HL-60/S4 treated with retinoic acid at 250 ng/mL for 4 days and 3 days (cell line): ENCODE measurements around the gene CYP4F11.
"Not testable (repeated sequence)": the region's sequence is repeated elsewhere in the genome, so short reads cannot be mapped to it uniquely, and the experiment has no call there.

Experiments
- in situ Hi-C: fragments of 300-500 bp; cut with MboI; formaldehyde crosslinking; loops from 2 replicates; pipeline ENCODE4 v1.7.0; 2022; ENCODE audit warnings: low sequenced_read_pairs

The CYP4F11 gene

GRCh38 chr19:15885167-15885566 lies 49.2 kb downstream of the CYP4F11 start:
- in situ Hi-C loops: no loop called here

DNA sequence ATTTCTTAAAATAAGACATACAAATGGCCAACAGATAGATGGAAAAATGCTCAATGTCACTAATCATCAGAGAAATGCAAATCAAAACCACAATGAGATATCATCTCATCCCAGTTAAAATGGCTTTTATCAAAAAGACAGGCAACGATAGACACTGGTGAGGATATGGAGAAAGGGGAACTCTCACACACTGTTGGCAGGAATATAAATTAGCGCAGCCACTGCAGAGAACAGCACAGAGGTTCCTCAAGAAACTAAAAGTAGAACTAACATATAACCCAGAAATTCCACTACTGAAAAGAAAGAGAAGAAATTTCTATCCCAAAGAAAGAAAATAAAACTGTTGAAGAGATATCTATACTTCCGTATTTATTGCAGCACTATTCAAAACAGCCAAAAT lies 51.0 kb downstream of the CYP4F11 start:
- in situ Hi-C loops: not testable (repeated sequence)

GRCh38 chr19:15874821-15875474 lies 59.4 kb downstream of the CYP4F11 start:
- in situ Hi-C loops: loop anchor here (25.0 kb wide), 1 partner anchor 312 kb away; the partner anchor contains the start of genes AP1M1 and FAM32A

DNA sequence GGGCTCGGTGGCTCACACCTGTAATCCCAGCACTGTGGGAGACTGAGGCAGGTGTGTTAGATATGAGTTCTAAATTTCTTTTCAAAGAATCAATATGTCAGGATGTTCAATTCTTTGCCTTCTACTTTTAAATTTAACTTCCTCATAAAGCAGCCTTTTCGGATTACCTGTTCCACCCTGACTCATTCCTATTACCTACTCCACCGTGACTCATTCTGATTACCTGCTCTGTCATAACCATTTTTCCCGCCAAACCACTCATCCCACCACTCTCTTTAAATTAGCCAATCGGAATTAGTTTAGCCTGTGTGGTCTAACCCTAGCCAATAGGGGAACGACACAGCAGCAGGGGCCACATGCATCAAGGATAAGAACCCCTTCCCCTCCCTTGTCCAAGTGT lies 60.6 kb downstream of the CYP4F11 start:
- in situ Hi-C loops: loop anchor here (25.0 kb wide), 1 partner anchor 314 kb away; the partner anchor contains the start of genes AP1M1 and FAM32A

- in situ Hi-C loops: loop anchor here (25.0 kb wide), 1 partner anchor 316 kb away; the partner anchor contains the start of genes AP1M1 and FAM32A
These were observed 62.8 kb downstream of the CYP4F11 start for GRCh38 chr19:15871570-15871969.

DNA sequence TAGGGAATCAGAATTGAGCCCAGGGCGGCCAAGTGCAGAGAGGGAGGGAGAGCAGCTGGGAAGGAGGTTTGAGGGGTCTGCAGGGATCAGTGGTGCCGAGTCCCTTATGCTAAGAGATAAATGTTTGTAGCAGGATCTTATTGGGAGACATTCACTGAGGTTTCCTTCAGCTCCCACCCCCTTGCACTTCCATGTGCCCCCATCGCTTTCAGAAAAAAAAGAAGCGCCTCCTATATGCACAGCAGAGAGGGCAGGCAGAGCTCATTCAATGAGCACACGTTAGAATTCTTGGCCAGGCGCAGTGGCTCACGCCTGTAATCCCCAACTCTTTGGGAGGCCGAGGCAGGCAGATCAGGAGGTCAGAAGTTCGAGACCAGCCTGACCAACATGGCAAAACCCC lies 64.5 kb downstream of the CYP4F11 start:
- in situ Hi-C loops: loop anchor here (25.0 kb wide), 1 partner anchor 317 kb away; the partner anchor contains the start of genes AP1M1 and FAM32A

DNA sequence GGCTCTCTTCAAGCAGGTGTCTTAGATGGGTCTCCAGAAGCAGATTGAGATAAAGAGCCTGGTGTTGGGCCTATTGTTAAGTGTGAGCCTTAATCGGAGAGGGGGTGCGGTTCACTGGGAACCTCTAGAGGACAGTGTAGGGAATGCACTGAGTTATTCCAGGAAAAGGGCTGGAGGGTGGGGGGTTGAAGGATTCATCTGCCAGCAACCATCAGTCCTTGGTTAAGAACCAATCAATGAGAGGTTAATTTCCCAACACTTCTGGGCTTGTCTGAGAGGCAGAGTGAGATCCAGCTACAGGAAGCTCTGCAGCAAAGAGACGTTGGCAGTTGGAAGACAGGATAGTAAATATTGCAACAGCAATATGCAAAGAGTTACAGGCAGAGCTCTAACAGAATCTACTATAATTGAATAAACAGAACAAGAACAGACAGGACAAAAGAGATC lies 65.2 kb downstream of the CYP4F11 start:
- in situ Hi-C loops: loop anchor here (25.0 kb wide), 1 partner anchor 318 kb away; the partner anchor contains the start of genes AP1M1 and FAM32A

DNA sequence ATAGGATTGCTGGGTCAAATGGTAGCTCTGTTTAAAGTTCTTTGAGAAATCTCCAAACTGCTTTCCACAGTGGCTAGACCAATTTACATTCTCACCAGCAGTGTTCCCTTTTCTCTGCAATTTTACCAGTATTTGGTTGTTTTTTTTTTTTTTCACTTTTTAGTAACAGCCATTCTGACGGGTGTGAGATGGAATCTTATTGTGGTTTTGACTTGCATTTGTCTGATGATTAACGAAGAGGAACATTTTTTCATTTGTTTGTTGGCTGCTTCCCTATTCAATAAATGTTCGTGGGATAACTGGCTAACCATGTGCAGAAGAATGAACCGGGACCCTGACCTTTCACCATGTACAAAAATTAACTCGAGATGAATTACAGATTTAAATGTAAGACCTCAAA lies 67.7 kb downstream of the CYP4F11 start:
- in situ Hi-C loops: loop anchor here (25.0 kb wide), 1 partner anchor 321 kb away; the partner anchor contains the start of genes AP1M1 and FAM32A

DNA sequence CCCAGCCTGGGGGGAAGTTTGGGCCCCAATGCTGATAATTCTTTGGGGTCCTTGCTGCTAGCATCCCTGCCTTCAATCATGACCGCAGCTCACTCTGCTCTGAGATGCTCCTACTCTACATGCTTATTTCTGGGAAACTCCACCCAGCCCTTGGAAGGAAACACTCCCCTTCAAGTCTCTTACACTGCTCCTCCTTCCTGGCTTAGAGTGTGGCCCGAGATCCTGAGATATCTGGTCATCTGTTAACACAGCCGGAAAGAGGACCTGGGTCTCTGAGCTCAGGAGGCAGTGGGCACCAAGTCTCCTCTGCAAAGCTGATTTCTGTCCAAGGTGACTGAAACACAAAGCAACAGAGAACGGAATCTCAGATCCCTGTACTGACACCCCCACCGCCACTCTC lies 69.5 kb downstream of the CYP4F11 start:
- in situ Hi-C loops: loop anchor here (25.0 kb wide), 1 partner anchor 322 kb away; the partner anchor contains the start of genes AP1M1 and FAM32A

DNA sequence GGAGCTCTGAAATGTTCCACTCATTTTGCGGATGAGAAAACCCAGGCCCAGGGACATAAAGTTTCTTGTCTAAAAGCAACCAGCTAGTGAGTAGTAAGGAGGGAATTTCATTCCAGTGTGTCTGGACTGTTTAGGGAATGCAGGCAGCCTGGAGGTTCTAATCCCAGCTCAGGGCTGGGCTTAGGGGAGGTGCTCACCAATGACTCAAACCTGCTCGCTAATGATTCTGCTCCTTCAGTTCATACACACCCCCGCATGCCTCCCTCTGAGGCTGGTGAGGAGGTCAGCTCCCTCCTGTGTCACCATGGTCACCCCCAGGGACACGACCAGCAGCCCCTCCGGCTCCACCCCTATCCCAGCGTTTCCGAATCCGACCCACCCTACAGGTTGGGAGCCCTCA lies 71.1 kb downstream of the CYP4F11 start:
- in situ Hi-C loops: loop anchor here (25.0 kb wide), 1 partner anchor 324 kb away; the partner anchor contains the start of genes AP1M1 and FAM32A

- in situ Hi-C loops: loop anchor here (25.0 kb wide), 1 partner anchor 325 kb away; the partner anchor contains the start of genes AP1M1 and FAM32A
These were observed 71.9 kb downstream of the CYP4F11 start for GRCh38 chr19:15862444-15862843.
